GM19372 (cell line): ENCODE data around the gene RAD51B.
"Not testable (repeated sequence)": the region's sequence is repeated elsewhere in the genome, so short reads cannot be mapped to it uniquely, and the experiment has no call there.

Source experiments
- ATAC-seq: cut with Tn5 transposase; IDR thresholded peaks from one replicate; pipeline ENCODE4 v1.9.1; 2021; ENCODE audit warnings: mild to moderate bottlenecking, low read depth, moderate library complexity; ENCODE audit not compliant: unreplicated experiment

RAD51B gene

GRCh38 chr14:68283378-68284123, 464.0 kb downstream of the RAD51B start:
- peak; percentile 47 for ATAC-seq

DNA sequence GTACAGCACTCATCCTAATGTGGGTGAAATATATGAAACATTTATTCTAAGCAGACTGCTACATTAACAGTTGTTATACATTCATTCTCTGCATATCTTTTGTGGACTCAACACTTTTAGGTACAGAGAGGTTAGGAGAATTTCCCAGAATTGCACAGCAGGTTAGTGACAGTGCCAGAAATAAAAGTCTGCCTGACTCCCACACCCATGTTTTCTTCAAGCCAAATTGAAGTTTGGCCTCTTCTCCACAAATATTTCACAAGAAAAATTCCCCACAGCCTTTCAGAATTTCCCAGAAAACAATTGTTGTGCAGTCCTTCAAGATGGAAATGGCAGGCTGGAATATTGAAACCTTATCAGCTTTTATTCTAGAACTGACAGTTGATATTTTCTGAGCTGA, 464.8 kb downstream of the RAD51B start:
- ATAC-seq: no peak

- no peak for ATAC-seq
These were observed 465.3 kb downstream of the RAD51B start for GRCh38 chr14:68284834-68285233.

- no peak for ATAC-seq
These were observed 466.0 kb downstream of the RAD51B start for GRCh38 chr14:68285421-68286179.

GRCh38 chr14:68286667-68287066, 467.1 kb downstream of the RAD51B start:
- ATAC-seq: no peak

DNA sequence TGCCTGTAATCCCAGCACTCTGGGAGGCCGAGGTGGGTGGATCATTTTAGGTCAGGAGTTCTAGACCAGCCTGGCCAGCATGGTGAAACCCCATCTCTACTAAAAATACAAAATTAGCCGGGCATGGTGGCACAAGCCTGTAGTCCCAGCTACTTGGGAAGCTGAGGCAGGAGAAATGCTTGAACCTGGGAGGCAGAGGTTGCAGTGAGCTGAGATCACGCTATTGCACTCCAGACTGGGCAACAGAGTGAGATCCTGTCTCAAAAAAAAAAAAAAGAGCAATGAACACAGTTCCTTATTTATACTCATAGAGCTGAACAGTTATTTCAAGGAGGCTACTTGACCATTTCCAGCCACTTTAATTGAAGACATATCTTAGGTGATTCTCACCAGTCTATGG, 469.9 kb downstream of the RAD51B start:
- ATAC-seq: not testable (repeated sequence)

- ATAC-seq: no peak
These were observed 472.2 kb downstream of the RAD51B start for GRCh38 chr14:68291820-68292219.

- ATAC-seq: no peak
These were observed 473.0 kb downstream of the RAD51B start for GRCh38 chr14:68292441-68293215.

DNA sequence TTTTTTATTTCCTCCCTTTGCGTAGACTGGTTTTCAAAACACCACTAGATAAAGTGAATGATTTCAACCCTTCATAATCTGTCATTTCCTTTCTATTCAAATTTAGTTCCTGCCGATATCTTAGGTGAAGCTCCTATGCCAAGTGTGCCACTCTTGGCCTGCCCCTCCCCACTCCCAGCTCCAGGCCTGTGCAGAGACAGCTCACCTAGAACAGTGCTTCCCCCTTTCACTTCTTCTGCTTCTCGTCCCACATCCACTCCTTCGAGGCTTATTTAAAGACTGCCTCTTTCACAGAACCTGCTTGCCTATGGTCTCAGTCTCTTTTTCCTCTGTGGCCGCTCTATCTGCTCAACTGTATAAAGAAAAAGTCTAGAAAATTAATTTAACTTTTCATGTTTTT, 473.8 kb downstream of the RAD51B start:
- ATAC-seq: no peak

GRCh38 chr14:68295316-68295816, 475.8 kb downstream of the RAD51B start:
- no peak for ATAC-seq

- no peak for ATAC-seq
These were observed 477.5 kb downstream of the RAD51B start for GRCh38 chr14:68297039-68297438.

DNA sequence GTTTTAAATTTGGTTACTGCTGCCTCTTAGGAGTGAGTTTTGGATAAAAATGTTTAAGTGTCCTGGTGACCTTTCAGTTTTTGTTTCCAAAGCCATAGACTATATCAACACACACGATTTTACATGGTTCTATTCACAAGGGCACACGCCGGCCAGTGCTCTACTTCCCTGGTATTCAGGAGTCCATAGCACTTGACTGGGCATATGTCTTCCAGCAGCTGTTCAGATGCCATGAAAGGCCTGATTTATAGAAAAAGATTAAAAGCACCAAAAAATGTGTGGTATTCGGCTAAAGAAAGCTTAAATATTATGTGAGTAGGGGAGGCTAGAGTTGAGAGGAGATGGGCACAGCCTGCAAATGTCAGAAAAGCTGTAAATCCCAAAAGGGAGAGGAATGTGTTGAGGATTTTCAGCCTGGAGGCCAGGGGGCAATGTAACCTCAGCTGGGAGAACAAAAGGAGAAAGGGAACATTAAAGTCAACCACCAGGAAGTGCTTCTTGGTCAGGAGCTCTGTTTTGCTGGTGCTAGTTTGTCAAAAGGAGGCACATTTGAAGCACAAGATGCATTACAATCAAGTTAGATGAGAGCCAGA, 478.4 kb downstream of the RAD51B start:
- ATAC-seq: no peak

GRCh38 chr14:68300608-68301007, 481.0 kb downstream of the RAD51B start:
- no peak for ATAC-seq

GRCh38 chr14:68301219-68301618, 481.6 kb downstream of the RAD51B start:
- ATAC-seq: no peak

GRCh38 chr14:68302938-68303337, 483.4 kb downstream of the RAD51B start:
- ATAC-seq: not testable (repeated sequence)

DNA sequence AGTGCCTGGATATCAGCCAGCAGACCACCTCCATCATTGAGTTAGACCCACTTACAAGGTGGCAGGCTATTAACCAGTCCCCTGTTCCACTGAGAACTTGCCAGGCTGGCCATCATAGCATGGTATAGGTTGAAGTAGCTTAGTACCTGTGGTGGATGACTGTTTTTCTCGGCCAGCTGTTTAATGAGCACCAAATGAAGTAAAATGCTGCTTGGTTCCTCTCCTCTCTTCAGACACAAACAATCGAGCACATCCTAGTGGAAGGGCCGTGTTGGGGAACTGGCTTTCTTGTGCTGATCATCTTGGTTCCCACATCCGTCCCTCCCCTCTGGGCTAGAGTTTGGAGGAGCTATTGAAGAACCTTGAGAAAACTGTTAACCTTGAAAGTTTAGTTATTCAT, 486.2 kb downstream of the RAD51B start:
- no peak for ATAC-seq

- ATAC-seq: no peak
These were observed 486.8 kb downstream of the RAD51B start for GRCh38 chr14:68306265-68306933.

GRCh38 chr14:68306934-68307789, 487.6 kb downstream of the RAD51B start:
- ATAC-seq: no peak

- ATAC-seq: no peak
These were observed 488.2 kb downstream of the RAD51B start for GRCh38 chr14:68307790-68308168.
